Mesothelial cell of epicardium (in vitro differentiated cells): ENCODE data around the gene TMTC4. TPM values are rescaled to one million over a fixed set of nuclear protein-coding genes. Genes with fewer than 3 reads are reported as not detected.
A peak's percentile ranks its signal among the peaks of the same experiment; 100 is the strongest.

Experiments used
- DNase-seq, 2 experiments: peaks; one replicate each; pipeline ENCODE4 v3.0.0; 2021; ENCODE audit warnings: low spot score in 2 of 2; ENCODE audit not compliant: unreplicated experiment in 2 of 2
- H3K27ac Mint-ChIP-seq: 2 replicates; pipeline ENCODE4 v1.8.0; 2021; ENCODE audit warnings: mixed read lengths
- H3K27me3 Mint-ChIP-seq: 2 replicates; pipeline ENCODE4 v1.8.0; 2021; ENCODE audit warnings: low read depth, mixed read lengths
- H3K36me3 Mint-ChIP-seq: 2 replicates; pipeline ENCODE4 v1.8.0; 2021; ENCODE audit warnings: mixed read lengths
- H3K4me1 Mint-ChIP-seq: 2 replicates; pipeline ENCODE4 v1.8.0; 2021; ENCODE audit warnings: mixed read lengths
- H3K4me3 Mint-ChIP-seq: 2 replicates; pipeline ENCODE4 v1.8.0; 2021; ENCODE audit warnings: mild to moderate bottlenecking, moderate library complexity, mixed read lengths
- H3K9me3 Mint-ChIP-seq: 2 replicates; pipeline ENCODE4 v1.8.0; 2021; ENCODE audit warnings: mixed read lengths
- CTCF ChIP-seq: fragments of 200-600 bp; sonication (generic); IDR thresholded peaks from one replicate; pipeline ENCODE4 v1.5.0; 2021; ENCODE audit warnings: antibody characterized with exemption; ENCODE audit not compliant: unreplicated experiment
- total RNA-seq: library from RNA; stranded (reverse); gene quantifications from 3 replicates; pipeline ENCODE4 v1.2.1, GENCODE V29; 2021

Gene TMTC4
- total RNA-seq, 1 donor from 2014 or later: 37.5 TPM

- Mint-ChIP-seq H3K4me1 (peaks cover 4% of the 10 kb centered on the region), H3K36me3 (no peaks in the 10 kb centered on the region), H3K4me3 (peak overlapping the region; percentile 70), H3K27ac (no peak overlapping the region), H3K9me3 (peaks cover 1% of the 10 kb centered on the region), H3K27me3 (no peaks in the 10 kb centered on the region)
- no peak for TF ChIP-seq CTCF
- DNase-seq: no peak
Measured at GRCh38 chr13:100589178-100589725, 85.3 kb downstream of the TMTC4 start.

GRCh38 chr13:100588331-100589177 lies 86.0 kb downstream of the TMTC4 start, which contains the start of gene GGACT:
Gene GGACT (minus strand): TSS chr13:100588789. CDS start chr13:100532591, 56,198 bp downstream.
- peaks cover 4% of the 10 kb centered on the region for H3K4me1 Mint-ChIP-seq
- H3K36me3 Mint-ChIP-seq: no peaks in the 10 kb centered on the region
- H3K27ac Mint-ChIP-seq: no peak within 1 kb of the TSS
- DNase-seq: peak; percentile 51 to 82
- peak within 1 kb of the TSS; percentile 70 for H3K4me3 Mint-ChIP-seq
- TF ChIP-seq CTCF: peak; percentile 53
- peaks cover 4% of the 10 kb centered on the region for H3K9me3 Mint-ChIP-seq
- H3K27me3 Mint-ChIP-seq: no peaks in the 10 kb centered on the region

GRCh38 chr13:100584896-100585295 lies 89.7 kb downstream of the TMTC4 start:
- H3K4me3 Mint-ChIP-seq: no peak overlapping the region
- peaks cover 26% of the 10 kb centered on the region for H3K9me3 Mint-ChIP-seq
- peaks cover 4% of the 10 kb centered on the region for H3K4me1 Mint-ChIP-seq
- H3K27me3 Mint-ChIP-seq: no peaks in the 10 kb centered on the region
- DNase-seq: no peak
- H3K36me3 Mint-ChIP-seq: peaks cover 25% of the 10 kb centered on the region
- no peak for TF ChIP-seq CTCF
- no peak overlapping the region for H3K27ac Mint-ChIP-seq

GRCh38 chr13:100581504-100581903 lies 93.1 kb downstream of the TMTC4 start:
- H3K27ac Mint-ChIP-seq: no peak overlapping the region
- no peak for DNase-seq
- H3K4me1 Mint-ChIP-seq: no peaks in the 10 kb centered on the region
- peaks cover 26% of the 10 kb centered on the region for H3K9me3 Mint-ChIP-seq
- H3K36me3 Mint-ChIP-seq: peaks cover 27% of the 10 kb centered on the region
- H3K27me3 Mint-ChIP-seq: no peaks in the 10 kb centered on the region
- TF ChIP-seq CTCF: no peak
- H3K4me3 Mint-ChIP-seq: no peak overlapping the region

- Mint-ChIP-seq H3K36me3 (peaks cover 27% of the 10 kb centered on the region), H3K4me3 (no peak overlapping the region), H3K27me3 (no peaks in the 10 kb centered on the region), H3K27ac (no peak overlapping the region), H3K4me1 (no peaks in the 10 kb centered on the region), H3K9me3 (peaks cover 26% of the 10 kb centered on the region)
- no peak for TF ChIP-seq CTCF
- no peak for DNase-seq
Measured at GRCh38 chr13:100581030-100581429, 93.6 kb downstream of the TMTC4 start.
